HG02970 (cell line): ENCODE measurements around the gene GOLT1B.
"Not testable (repeated sequence)": the region's sequence is repeated elsewhere in the genome, so short reads cannot be mapped to it uniquely, and the experiment has no call there.

Experiments
- ATAC-seq: cut with Tn5 transposase; IDR thresholded peaks from one replicate; pipeline ENCODE4 v1.9.1; 2021; ENCODE audit warnings: mild to moderate bottlenecking, moderate library complexity, moderate number of reproducible peaks; ENCODE audit not compliant: unreplicated experiment, low FRiP score

The GOLT1B gene

GRCh38 chr12:21501258-21502163 lies at the start of gene GOLT1B, which contains the start of gene RECQL:
Gene GOLT1B, plus strand, starts transcription at chr12:21501789. Its CDS starts 135 bp downstream, at chr12:21501924.
Gene RECQL, minus strand, starts transcription at chr12:21501635. Its CDS starts 2,065 bp downstream, at chr12:21499570.
- ATAC-seq, result peak; percentile 100

GRCh38 chr12:21453312-21453852 lies 48.2 kb upstream of the GOLT1B start:
- no peak for ATAC-seq

- no peak for ATAC-seq
These were observed 45.3 kb upstream of the GOLT1B start for GRCh38 chr12:21456291-21456780.

GRCh38 chr12:21459474-21459873 lies 42.1 kb upstream of the GOLT1B start:
- ATAC-seq, result no peak

GRCh38 chr12:21467334-21467733 lies 34.3 kb upstream of the GOLT1B start:
- not testable (repeated sequence) for ATAC-seq

- no peak for ATAC-seq
These were observed 30.3 kb upstream of the GOLT1B start for GRCh38 chr12:21471294-21471693.

- no peak for ATAC-seq
These were observed 29.3 kb upstream of the GOLT1B start for GRCh38 chr12:21472197-21472823.

- ATAC-seq, result no peak
These were observed 26.0 kb upstream of the GOLT1B start for GRCh38 chr12:21475552-21475951.

GRCh38 chr12:21476949-21477348 lies 24.6 kb upstream of the GOLT1B start:
- no peak for ATAC-seq

- ATAC-seq, result no peak
These were observed 22.7 kb upstream of the GOLT1B start for GRCh38 chr12:21478756-21479455.

- no peak for ATAC-seq
These were observed 18.1 kb upstream of the GOLT1B start for GRCh38 chr12:21483531-21483930.

- ATAC-seq, result no peak
These were observed 15.6 kb upstream of the GOLT1B start for GRCh38 chr12:21485998-21486397.

- no peak for ATAC-seq
These were observed 1.8 kb upstream of the GOLT1B start for GRCh38 chr12:21499765-21500164.

GRCh38 chr12:21500786-21501257 lies 767 bp upstream of the GOLT1B start:
- peak; percentile 1 for ATAC-seq

- ATAC-seq, result no peak
These were observed 541 bp downstream of the GOLT1B start for GRCh38 chr12:21502164-21502496.

- ATAC-seq, result no peak
These were observed 1.3 kb downstream of the GOLT1B start for GRCh38 chr12:21502872-21503271.

GRCh38 chr12:21505888-21506287 lies 4.3 kb downstream of the GOLT1B start:
- ATAC-seq, result no peak

- no peak for ATAC-seq
These were observed 6.3 kb downstream of the GOLT1B start for GRCh38 chr12:21507849-21508248.

- ATAC-seq, result peak; percentile 77
These were observed 8.2 kb downstream of the GOLT1B start for GRCh38 chr12:21509768-21510167.

GRCh38 chr12:21516281-21516680 lies 14.7 kb downstream of the GOLT1B start:
- no peak for ATAC-seq

- no peak for ATAC-seq
These were observed 16.9 kb downstream of the GOLT1B start for GRCh38 chr12:21518451-21518850.
